ENCODE results near the gene RAB9B.

DNA sequence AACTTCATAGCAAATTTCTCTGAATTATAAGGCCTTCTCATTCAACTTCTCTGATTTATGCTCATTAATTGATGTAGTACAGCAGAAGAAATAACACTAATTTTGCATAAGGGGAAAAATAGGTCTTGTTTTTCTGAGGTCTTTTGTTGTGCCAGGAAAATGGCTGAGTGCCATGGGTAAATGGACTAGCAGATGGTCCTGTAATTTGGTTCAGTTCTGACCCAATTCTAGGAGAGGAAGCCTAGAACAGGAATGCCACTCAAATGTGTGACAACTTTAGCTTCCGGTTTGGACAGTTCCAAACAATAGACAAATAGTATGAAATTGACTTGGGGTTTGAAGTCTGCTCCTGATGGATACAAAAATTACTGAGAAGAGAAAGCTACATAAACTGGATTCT, 6.2 kb downstream of the RAB9B start:
- TF ChIP-seq, protein P1, sequence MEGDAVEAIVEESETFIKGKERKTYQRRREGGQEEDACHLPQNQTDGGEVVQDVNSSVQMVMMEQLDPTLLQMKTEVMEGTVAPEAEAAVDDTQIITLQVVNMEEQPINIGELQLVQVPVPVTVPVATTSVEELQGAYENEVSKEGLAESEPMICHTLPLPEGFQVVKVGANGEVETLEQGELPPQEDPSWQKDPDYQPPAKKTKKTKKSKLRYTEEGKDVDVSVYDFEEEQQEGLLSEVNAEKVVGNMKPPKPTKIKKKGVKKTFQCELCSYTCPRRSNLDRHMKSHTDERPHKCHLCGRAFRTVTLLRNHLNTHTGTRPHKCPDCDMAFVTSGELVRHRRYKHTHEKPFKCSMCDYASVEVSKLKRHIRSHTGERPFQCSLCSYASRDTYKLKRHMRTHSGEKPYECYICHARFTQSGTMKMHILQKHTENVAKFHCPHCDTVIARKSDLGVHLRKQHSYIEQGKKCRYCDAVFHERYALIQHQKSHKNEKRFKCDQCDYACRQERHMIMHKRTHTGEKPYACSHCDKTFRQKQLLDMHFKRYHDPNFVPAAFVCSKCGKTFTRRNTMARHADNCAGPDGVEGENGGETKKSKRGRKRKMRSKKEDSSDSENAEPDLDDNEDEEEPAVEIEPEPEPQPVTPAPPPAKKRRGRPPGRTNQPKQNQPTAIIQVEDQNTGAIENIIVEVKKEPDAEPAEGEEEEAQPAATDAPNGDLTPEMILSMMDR (IDR thresholded peaks at IDR 0.05), result no peak
- no peak for TF ChIP-seq POLR2A (IDR thresholded peaks at IDR 0.05)

All from testis (tissue), 2 donors.